Parathyroid adenoma (tissue), 2 donors: ENCODE measurements around the gene PDE4D.

ENCODE experiments used
- H2AFZ ChIP-seq: fragments of 300-600 bp; sonication (generic); one replicate; pipeline ENCODE4 v1.7.0; 2017; ENCODE audit warnings: antibody characterized with exemption, mild to moderate bottlenecking
- H3K27ac ChIP-seq: fragments of 300-600 bp; sonication (generic); one replicate; pipeline ENCODE4 v1.7.0; 2017
- H3K27me3 ChIP-seq: fragments of 300-600 bp; sonication (generic); one replicate; pipeline ENCODE4 v1.7.0; 2017; ENCODE audit warnings: low read length; ENCODE audit not compliant: control insufficient read depth, insufficient read depth
- H3K36me3 ChIP-seq: fragments of 300-600 bp; sonication (generic); one replicate; pipeline ENCODE4 v1.7.0; 2017; ENCODE audit warnings: low read length; ENCODE audit not compliant: control insufficient read depth, insufficient read depth
- H3K4me1 ChIP-seq: fragments of 300-600 bp; sonication (generic); one replicate; pipeline ENCODE4 v1.7.0; 2017; ENCODE audit warnings: control low read depth
- H3K4me2 ChIP-seq: fragments of 300-600 bp; sonication (generic); one replicate; pipeline ENCODE4 v1.7.0; 2017; ENCODE audit warnings: low read length
- H3K4me3 ChIP-seq: fragments of 300-600 bp; sonication (generic); one replicate; pipeline ENCODE4 v1.7.0; 2017; ENCODE audit warnings: low read depth, low read length
- H3K79me2 ChIP-seq: fragments of 300-600 bp; sonication (generic); one replicate; pipeline ENCODE4 v1.7.0; 2017; ENCODE audit warnings: control low read depth
- H3K9ac ChIP-seq: fragments of 300-600 bp; sonication (generic); one replicate; pipeline ENCODE4 v1.7.0; 2017; ENCODE audit warnings: mild to moderate bottlenecking
- H3K9me3 ChIP-seq: fragments of 300-600 bp; sonication (generic); one replicate; pipeline ENCODE4 v1.7.0; 2017; ENCODE audit warnings: low read length; ENCODE audit not compliant: control insufficient read depth
- CTCF ChIP-seq: fragments of 300-600 bp; sonication (generic); IDR thresholded peaks from one replicate; pipeline ENCODE4 v1.7.0; 2017; ENCODE audit warnings: antibody characterized with exemption, mild to moderate bottlenecking
- donor health status: primary hyperparathyroidism.

PDE4D gene

GRCh38 chr5:59620535-59621212, 272.9 kb downstream of the PDE4D start:
- H2AFZ ChIP-seq, result no peak overlapping the region
- H3K9me3 ChIP-seq, result no peaks in the 10 kb centered on the region
- no peak overlapping the region for H3K27ac ChIP-seq
- no peaks in the 10 kb centered on the region for H3K79me2 ChIP-seq
- H3K36me3 ChIP-seq, result no peaks in the 10 kb centered on the region
- H3K27me3 ChIP-seq, result no peaks in the 10 kb centered on the region
- H3K4me2 ChIP-seq, result no peak overlapping the region
- TF ChIP-seq CTCF, result no peak
- no peak overlapping the region for H3K9ac ChIP-seq
- no peak overlapping the region for H3K4me3 ChIP-seq
- H3K4me1 ChIP-seq, result no peaks in the 10 kb centered on the region

DNA sequence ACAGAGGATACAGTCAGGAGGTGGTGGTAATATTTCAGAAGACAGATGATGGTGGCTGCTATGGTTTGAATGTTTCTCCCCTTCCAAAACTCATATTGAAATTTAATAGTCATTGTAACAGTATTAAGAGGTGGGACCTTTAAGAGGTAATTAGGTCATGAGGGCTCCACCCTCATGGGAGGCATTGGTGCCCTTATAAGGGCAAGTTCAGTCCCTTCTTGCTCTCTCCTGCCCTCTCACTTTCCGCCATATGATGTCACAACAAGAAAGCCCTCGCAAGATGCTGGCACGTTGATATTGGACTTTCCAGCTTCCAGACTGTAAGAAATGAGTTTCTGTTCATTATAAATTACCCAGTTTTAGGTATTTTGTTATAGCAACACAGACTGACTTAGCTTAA, 274.9 kb downstream of the PDE4D start:
- Histone ChIP-seq H3K4me1 (peaks cover 6% of the 10 kb centered on the region), H3K79me2 (no peaks in the 10 kb centered on the region), H3K36me3 (no peaks in the 10 kb centered on the region), H3K27ac (no peak overlapping the region), H3K9me3 (no peaks in the 10 kb centered on the region), H3K9ac (no peak overlapping the region), H3K27me3 (no peaks in the 10 kb centered on the region), H3K4me2 (no peak overlapping the region), H2AFZ (no peak overlapping the region), H3K4me3 (no peak overlapping the region)
- no peak for TF ChIP-seq CTCF

DNA sequence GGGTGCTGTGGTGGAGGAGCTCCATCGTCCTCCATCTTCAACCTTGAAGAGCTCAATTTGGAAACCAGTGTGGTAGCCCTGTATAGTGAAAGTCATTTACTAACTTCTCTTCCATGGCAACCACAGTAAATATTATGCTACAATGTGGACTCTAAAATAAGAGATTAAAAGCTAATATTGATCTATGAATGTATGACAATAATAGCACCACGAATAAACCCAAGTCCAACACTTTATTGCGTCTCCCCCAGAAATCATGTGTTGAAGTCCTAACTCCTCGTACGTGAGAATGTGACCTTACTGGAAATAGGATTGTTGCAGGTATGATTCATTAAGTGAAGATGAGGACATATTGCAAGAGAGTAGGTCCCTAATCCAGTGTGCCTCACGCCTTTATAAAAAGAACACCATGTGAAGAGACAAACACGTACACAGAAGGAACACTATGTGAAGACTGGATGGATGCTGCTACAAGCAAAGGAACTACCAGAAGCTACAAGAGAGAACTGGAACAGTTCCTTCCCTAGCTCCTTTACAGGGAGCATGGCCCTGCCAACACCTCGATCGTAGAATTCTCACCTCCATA, 276.2 kb downstream of the PDE4D start:
- no peak for TF ChIP-seq CTCF
- Histone ChIP-seq H3K9ac (no peak overlapping the region), H2AFZ (no peak overlapping the region), H3K27me3 (no peaks in the 10 kb centered on the region), H3K4me3 (no peak overlapping the region), H3K36me3 (no peaks in the 10 kb centered on the region), H3K79me2 (no peaks in the 10 kb centered on the region), H3K4me2 (no peak overlapping the region), H3K4me1 (peaks cover 6% of the 10 kb centered on the region), H3K27ac (no peak overlapping the region), H3K9me3 (no peaks in the 10 kb centered on the region)

GRCh38 chr5:59616413-59616812, 277.1 kb downstream of the PDE4D start:
- Histone ChIP-seq H2AFZ (no peak overlapping the region), H3K9ac (no peak overlapping the region), H3K9me3 (no peaks in the 10 kb centered on the region), H3K27ac (no peak overlapping the region), H3K4me2 (no peak overlapping the region), H3K4me3 (no peak overlapping the region), H3K36me3 (no peaks in the 10 kb centered on the region), H3K27me3 (no peaks in the 10 kb centered on the region), H3K79me2 (no peaks in the 10 kb centered on the region), H3K4me1 (peaks cover 6% of the 10 kb centered on the region)
- no peak for TF ChIP-seq CTCF

DNA sequence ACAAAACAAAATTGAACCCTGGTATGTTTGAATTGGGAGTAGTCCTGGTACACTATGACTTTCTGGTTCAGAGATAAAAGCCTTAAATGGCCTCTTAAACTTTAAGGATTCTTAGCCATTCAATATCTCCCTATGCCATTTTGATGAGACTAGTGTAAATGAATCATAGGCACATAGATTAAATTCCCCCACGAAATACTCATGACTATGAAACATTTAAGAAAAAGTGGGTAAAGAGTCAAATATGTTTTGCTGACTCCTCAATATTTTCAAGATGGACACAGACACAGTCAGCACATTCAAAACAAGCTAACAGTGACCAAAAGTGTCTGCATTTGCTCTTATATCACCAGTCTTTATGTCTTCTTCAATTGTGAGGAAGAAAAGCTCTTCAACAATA, 278.3 kb downstream of the PDE4D start:
- TF ChIP-seq CTCF, result no peak
- H3K9ac ChIP-seq, result no peak overlapping the region
- no peaks in the 10 kb centered on the region for H3K27me3 ChIP-seq
- peaks cover 6% of the 10 kb centered on the region for H3K4me1 ChIP-seq
- no peak overlapping the region for H3K4me2 ChIP-seq
- H3K36me3 ChIP-seq, result no peaks in the 10 kb centered on the region
- no peaks in the 10 kb centered on the region for H3K9me3 ChIP-seq
- H3K27ac ChIP-seq, result no peak overlapping the region
- no peak overlapping the region for H3K4me3 ChIP-seq
- H2AFZ ChIP-seq, result peak overlapping the region; percentile 47
- no peaks in the 10 kb centered on the region for H3K79me2 ChIP-seq
